H9 (cell line): ENCODE measurements around the gene CLMP. TPM values are rescaled to one million over a fixed set of nuclear protein-coding genes. Genes with fewer than 3 reads are reported as not detected.

Source experiments
- DNase-seq: peaks from one replicate; pipeline ENCODE4 v3.0.0-alpha.2; 2017
- H2AFZ ChIP-seq: one replicate; pipeline ENCODE4 v1.6.1; 2013; ENCODE audit warnings: mild to moderate bottlenecking, low read length, control low read depth, moderate library complexity
- H2AK5ac ChIP-seq: 2 replicates; pipeline ENCODE4 v1.6.1; 2013; ENCODE audit warnings: low read length, control low read depth, mixed read lengths; ENCODE audit not compliant: insufficient read length
- H2BK120ac ChIP-seq: one replicate; pipeline ENCODE4 v1.6.1; 2013; ENCODE audit warnings: low read depth, mild to moderate bottlenecking, low read length, control low read depth, inconsistent platforms; ENCODE audit not compliant: poor library complexity, severe bottlenecking
- H2BK12ac ChIP-seq: 2 replicates; pipeline ENCODE4 v1.6.1; 2013; ENCODE audit warnings: low read length, control low read depth, mixed read lengths, low read depth; ENCODE audit not compliant: insufficient read length
- H2BK15ac ChIP-seq: 2 replicates; pipeline ENCODE4 v1.6.1; 2013; ENCODE audit warnings: low read depth, low read length, control low read depth
- H2BK20ac ChIP-seq: one replicate; pipeline ENCODE4 v1.6.1; 2013; ENCODE audit warnings: low read depth, mild to moderate bottlenecking, low read length, control low read depth, inconsistent platforms; ENCODE audit not compliant: poor library complexity, severe bottlenecking
- H2BK5ac ChIP-seq: 2 replicates; pipeline ENCODE4 v1.6.1; 2013; ENCODE audit warnings: low read length, control low read depth, mixed read lengths; ENCODE audit not compliant: insufficient read length
- H3K14ac ChIP-seq: 2 replicates; pipeline ENCODE4 v1.6.1; 2013; ENCODE audit warnings: low read length, control low read depth; ENCODE audit not compliant: insufficient read depth
- H3K18ac ChIP-seq: 2 replicates; pipeline ENCODE4 v1.6.1; 2013; ENCODE audit warnings: low read depth, mild to moderate bottlenecking, mixed read lengths, low read length, control low read depth; ENCODE audit not compliant: insufficient read length
- H3K23ac ChIP-seq: 2 replicates; pipeline ENCODE4 v1.6.1; 2013; ENCODE audit warnings: low read length, control low read depth, mixed read lengths, low read depth; ENCODE audit not compliant: insufficient read length
- H3K23me2 ChIP-seq: 2 replicates; pipeline ENCODE4 v1.6.1; 2013; ENCODE audit warnings: low read depth, mild to moderate bottlenecking, mixed read lengths, low read length, control low read depth; ENCODE audit not compliant: insufficient read length, poor library complexity, severe bottlenecking
- H3K27ac ChIP-seq: 2 replicates; pipeline ENCODE4 v1.5.1; 2013; ENCODE audit warnings: low read length, control low read depth, mixed read lengths, low read depth; ENCODE audit not compliant: insufficient read length
- H3K27me3 ChIP-seq: 2 replicates; pipeline ENCODE4 v1.6.1; 2013; ENCODE audit warnings: low read length, control low read depth, inconsistent platforms; ENCODE audit not compliant: insufficient read depth
- H3K4ac ChIP-seq: 2 replicates; pipeline ENCODE4 v1.6.1; 2013; ENCODE audit warnings: low read depth, mild to moderate bottlenecking, control low read depth, inconsistent platforms, low read length, moderate library complexity
- H3K4me1 ChIP-seq: 2 replicates; pipeline ENCODE4 v1.6.1; 2013; ENCODE audit warnings: low read length, control low read depth, inconsistent platforms; ENCODE audit not compliant: insufficient read depth
- H3K4me2 ChIP-seq: 2 replicates; pipeline ENCODE4 v1.6.1; 2013; ENCODE audit warnings: low read length, control low read depth, mixed read lengths; ENCODE audit not compliant: insufficient read length, insufficient read depth
- H3K56ac ChIP-seq: 2 replicates; pipeline ENCODE4 v1.6.1; 2013; ENCODE audit warnings: low read depth, mild to moderate bottlenecking, mixed read lengths, low read length, control low read depth; ENCODE audit not compliant: insufficient read length
- H3K79me1 ChIP-seq: 2 replicates; pipeline ENCODE4 v1.6.1; 2013; ENCODE audit warnings: low read depth, mild to moderate bottlenecking, moderate library complexity, low read length, control low read depth, inconsistent platforms; ENCODE audit not compliant: insufficient read depth, poor library complexity, severe bottlenecking
- H3K79me2 ChIP-seq: 2 replicates; pipeline ENCODE4 v1.6.1; 2013; ENCODE audit warnings: low read length, control low read depth, inconsistent platforms; ENCODE audit not compliant: insufficient read depth
- H3K9ac ChIP-seq: 2 replicates; pipeline ENCODE4 v1.6.1; 2013; ENCODE audit warnings: low read length, control low read depth, mixed read lengths; ENCODE audit not compliant: insufficient read length; ENCODE audit errors: extremely low read depth
- H3K9me3 ChIP-seq: one replicate; pipeline ENCODE4 v1.6.1; 2013; ENCODE audit warnings: low read depth, low read length, inconsistent platforms; ENCODE audit not compliant: control insufficient read depth
- H3T11ph ChIP-seq: one replicate; pipeline ENCODE4 v1.6.1; 2013; ENCODE audit warnings: mild to moderate bottlenecking, low read length, control low read depth, inconsistent platforms
- H4K20me1 ChIP-seq: one replicate; pipeline ENCODE4 v1.6.1; 2013; ENCODE audit not compliant: control insufficient read depth, insufficient read length, insufficient read depth
- H4K5ac ChIP-seq: 2 replicates; pipeline ENCODE4 v1.6.1; 2013; ENCODE audit warnings: low read depth, mild to moderate bottlenecking, mixed read lengths, low read length, control low read depth; ENCODE audit not compliant: insufficient read length
- H4K8ac ChIP-seq: replicated peaks from 2 replicates; pipeline ENCODE4 v1.6.1; 2013; ENCODE audit warnings: low read length, control low read depth, mixed read lengths, low read depth; ENCODE audit not compliant: insufficient read length
- H4K91ac ChIP-seq: 2 replicates; pipeline ENCODE4 v1.6.1; 2013; ENCODE audit warnings: low read depth, mild to moderate bottlenecking, moderate library complexity, mixed read lengths, low read length, control low read depth; ENCODE audit not compliant: insufficient read length
- H3K27ac Mint-ChIP-seq, 3 experiments: 2 replicates in 2 of 3; 3 replicates in 1 of 3; pipeline ENCODE4 v1.8.0; 2020 to 2021; ENCODE audit warnings: mixed read lengths in 3 of 3, mild to moderate bottlenecking in 1 of 3, moderate library complexity in 1 of 3
- H3K27me3 Mint-ChIP-seq: 2 replicates; pipeline ENCODE4 v1.8.0; 2021; ENCODE audit warnings: low read depth, mild to moderate bottlenecking, moderate library complexity, mixed read lengths
- H3K36me3 Mint-ChIP-seq, 3 experiments: 2 replicates in 2 of 3; 3 replicates in 1 of 3; pipeline ENCODE4 v1.8.0; 2020 to 2021; ENCODE audit warnings: low read depth in 3 of 3, mixed read lengths in 3 of 3; ENCODE audit not compliant: insufficient read depth in 1 of 3
- H3K4me1 Mint-ChIP-seq, 2 experiments: 2 replicates each; pipeline ENCODE4 v1.8.0; 2020; ENCODE audit warnings: mixed read lengths in 2 of 2
- H3K4me3 Mint-ChIP-seq, 2 experiments: 2 replicates in 1 of 2; 3 replicates in 1 of 2; pipeline ENCODE4 v1.8.0; 2020 to 2021; ENCODE audit warnings: mild to moderate bottlenecking in 2 of 2, mixed read lengths in 2 of 2, moderate library complexity in 1 of 2
- H3K9me3 Mint-ChIP-seq, 2 experiments: 2 replicates in 1 of 2; 3 replicates in 1 of 2; pipeline ENCODE4 v1.8.0; 2020; ENCODE audit warnings: mild to moderate bottlenecking in 2 of 2, mixed read lengths in 2 of 2, moderate library complexity in 1 of 2
- CTCF ChIP-seq: fragments of 200-600 bp; sonication (generic); conservative IDR thresholded peaks from 3 replicates; pipeline ENCODE4 v1.8.0; 2021; ENCODE audit warnings: antibody characterized with exemption, mild to moderate bottlenecking
- WGBS: extraction: QIAGEN DNeasy Blood & Tissue Kit; methylation state at CpG from one replicate; pipeline ENCODE4 v1.1.7; 2013; ENCODE audit warnings: missing lambda C conversion rate, low lambda C conversion rate, mixed read lengths; ENCODE audit not compliant: insufficient read length; ENCODE audit errors: extremely low coverage; 5-methylcytosine and 5-hydroxymethylcytosine counted together
- total RNA-seq: library from RNA; stranded (reverse); gene quantifications from 2 replicates; pipeline ENCODE4 v1.2.1, GENCODE V29; 2021

Gene CLMP
- total RNA-seq, 1 experiment from 2014 or later: 13.8 TPM

- TF ChIP-seq CTCF: no peak
- no peak overlapping the region for H3T11ph ChIP-seq
- no peak overlapping the region for H3K14ac ChIP-seq
- H4K91ac ChIP-seq: no peak overlapping the region
- no peak overlapping the region for H3K56ac ChIP-seq
- no peak overlapping the region for H2BK120ac ChIP-seq
- no peak overlapping the region for H3K23ac ChIP-seq
- peaks cover 11% of the 10 kb centered on the region for H3K23me2 ChIP-seq
- H3K9me3 ChIP-seq: no peaks in the 10 kb centered on the region
- no peaks in the 10 kb centered on the region for H3K27me3 ChIP-seq
- no peak overlapping the region for H3K27ac ChIP-seq
- no peak overlapping the region; a peak in 1 of 7 replicates for H3K27ac Mint-ChIP-seq
- H4K20me1 ChIP-seq: no peaks in the 10 kb centered on the region
- no peak overlapping the region for H4K5ac ChIP-seq
- H3K4me2 ChIP-seq: no peak overlapping the region
- no peaks in the 10 kb centered on the region for H3K79me1 ChIP-seq
- no peak overlapping the region for H3K4ac ChIP-seq
- no peak overlapping the region for H2BK12ac ChIP-seq
- H2BK5ac ChIP-seq: no peak overlapping the region
- no peak overlapping the region for H2AFZ ChIP-seq
- H3K4me3 Mint-ChIP-seq: no peak overlapping the region
- H2BK20ac ChIP-seq: no peak overlapping the region
- no peak for DNase-seq
- H4K8ac ChIP-seq: no peak overlapping the region
- no peak overlapping the region for H3K9ac ChIP-seq
- no peaks in the 10 kb centered on the region; a peak in 2 of 5 replicates for H3K9me3 Mint-ChIP-seq
- H2AK5ac ChIP-seq: no peak overlapping the region
- no peak overlapping the region for H2BK15ac ChIP-seq
- no peaks in the 10 kb centered on the region for H3K4me1 ChIP-seq
- peaks cover 24 to 32% of the 10 kb centered on the region in 2 experiments for H3K4me1 Mint-ChIP-seq
- H3K18ac ChIP-seq: no peak overlapping the region
- H3K79me2 ChIP-seq: peaks cover 15% of the 10 kb centered on the region; the same call in 1 of the 2 replicates
- no peaks in the 10 kb centered on the region; the same call in 1 of the 2 replicates for H3K27me3 Mint-ChIP-seq
- no CpG with 5 or more reads among the region's 2 CpGs for WGBS
- peaks cover 13 to 14% (median 13%) of the 10 kb centered on the region in 3 experiments for H3K36me3 Mint-ChIP-seq
These were observed 129.4 kb downstream of the CLMP start for GRCh38 chr11:123065621-123066020.
